C4-2B (cell line): ENCODE measurements around the gene RPH3AL.

Experiments used
- H3K27ac ChIP-seq: fragments of 450-650 bp; 2 replicates; pipeline ENCODE4 v1.5.1; 2017
- ZFX ChIP-seq: fragments of 450-650 bp; IDR thresholded peaks from 2 replicates; pipeline ENCODE4 v1.6.1; 2017
- TF ChIP-seq, protein P1 (sequence below): fragments of 450-650 bp; conservative IDR thresholded peaks from 2 replicates; pipeline ENCODE4 v1.5.1; 2017; ENCODE audit warnings: mild to moderate bottlenecking

The RPH3AL gene

DNA sequence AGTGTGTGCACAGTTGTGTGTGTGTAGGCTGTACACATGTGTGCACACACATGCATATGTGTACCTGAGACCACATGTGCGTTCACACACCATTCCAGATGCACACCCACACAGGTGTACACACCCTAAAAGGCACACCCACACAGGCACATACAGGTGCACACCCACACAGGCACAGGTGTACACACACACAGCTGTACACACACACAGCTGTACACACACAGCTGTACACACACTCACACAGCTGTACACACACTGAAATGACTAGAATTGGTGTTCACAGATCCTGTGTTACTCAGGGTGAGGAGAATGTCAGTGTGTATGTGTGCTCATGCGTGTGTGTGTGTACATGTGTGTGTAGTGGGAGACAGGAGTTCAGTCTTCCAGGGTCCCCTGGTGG is 155.3 kb downstream of the RPH3AL start:
- TF ChIP-seq, protein P1, sequence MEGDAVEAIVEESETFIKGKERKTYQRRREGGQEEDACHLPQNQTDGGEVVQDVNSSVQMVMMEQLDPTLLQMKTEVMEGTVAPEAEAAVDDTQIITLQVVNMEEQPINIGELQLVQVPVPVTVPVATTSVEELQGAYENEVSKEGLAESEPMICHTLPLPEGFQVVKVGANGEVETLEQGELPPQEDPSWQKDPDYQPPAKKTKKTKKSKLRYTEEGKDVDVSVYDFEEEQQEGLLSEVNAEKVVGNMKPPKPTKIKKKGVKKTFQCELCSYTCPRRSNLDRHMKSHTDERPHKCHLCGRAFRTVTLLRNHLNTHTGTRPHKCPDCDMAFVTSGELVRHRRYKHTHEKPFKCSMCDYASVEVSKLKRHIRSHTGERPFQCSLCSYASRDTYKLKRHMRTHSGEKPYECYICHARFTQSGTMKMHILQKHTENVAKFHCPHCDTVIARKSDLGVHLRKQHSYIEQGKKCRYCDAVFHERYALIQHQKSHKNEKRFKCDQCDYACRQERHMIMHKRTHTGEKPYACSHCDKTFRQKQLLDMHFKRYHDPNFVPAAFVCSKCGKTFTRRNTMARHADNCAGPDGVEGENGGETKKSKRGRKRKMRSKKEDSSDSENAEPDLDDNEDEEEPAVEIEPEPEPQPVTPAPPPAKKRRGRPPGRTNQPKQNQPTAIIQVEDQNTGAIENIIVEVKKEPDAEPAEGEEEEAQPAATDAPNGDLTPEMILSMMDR: no peak
- TF ChIP-seq ZFX: no peak
- no peak overlapping the region for H3K27ac ChIP-seq

DNA sequence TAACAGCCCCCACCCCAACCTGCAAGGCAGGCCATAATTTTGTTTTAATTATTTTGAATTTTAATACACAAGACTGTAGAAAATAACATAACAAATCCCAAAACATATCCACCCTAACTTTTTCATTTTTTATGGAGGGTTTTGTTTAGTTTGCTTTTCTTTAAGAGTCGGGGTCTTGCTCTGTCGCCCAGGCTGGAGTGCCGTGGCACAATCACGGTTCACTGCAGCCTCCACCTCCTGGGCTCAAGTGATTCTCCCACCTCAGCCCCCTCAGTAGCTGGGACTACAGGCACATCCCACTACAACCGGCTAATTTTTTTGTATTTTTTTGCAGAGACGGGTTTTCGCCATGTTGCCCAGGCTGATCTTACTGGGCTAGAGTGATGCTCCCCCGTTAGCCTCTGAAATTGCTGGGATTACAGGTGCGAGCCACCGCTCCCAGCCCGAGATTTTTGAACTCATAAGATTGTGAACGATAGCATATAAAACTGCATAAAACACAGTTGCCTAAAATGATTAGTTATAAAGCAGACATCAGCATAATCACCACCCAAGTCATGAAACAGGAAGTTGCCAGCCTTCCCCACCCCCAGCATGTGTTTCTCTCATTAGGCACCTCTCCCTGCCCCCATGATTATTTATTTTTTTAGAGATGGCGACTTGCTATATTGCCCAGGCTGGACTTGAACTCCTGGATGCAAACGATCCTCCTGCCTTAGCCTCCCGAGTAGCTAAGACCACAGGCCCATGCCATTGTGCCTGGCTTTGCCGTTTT is 157.6 kb downstream of the RPH3AL start:
- no peak overlapping the region for H3K27ac ChIP-seq
- TF ChIP-seq, protein P1: no peak
- TF ChIP-seq ZFX: no peak

DNA sequence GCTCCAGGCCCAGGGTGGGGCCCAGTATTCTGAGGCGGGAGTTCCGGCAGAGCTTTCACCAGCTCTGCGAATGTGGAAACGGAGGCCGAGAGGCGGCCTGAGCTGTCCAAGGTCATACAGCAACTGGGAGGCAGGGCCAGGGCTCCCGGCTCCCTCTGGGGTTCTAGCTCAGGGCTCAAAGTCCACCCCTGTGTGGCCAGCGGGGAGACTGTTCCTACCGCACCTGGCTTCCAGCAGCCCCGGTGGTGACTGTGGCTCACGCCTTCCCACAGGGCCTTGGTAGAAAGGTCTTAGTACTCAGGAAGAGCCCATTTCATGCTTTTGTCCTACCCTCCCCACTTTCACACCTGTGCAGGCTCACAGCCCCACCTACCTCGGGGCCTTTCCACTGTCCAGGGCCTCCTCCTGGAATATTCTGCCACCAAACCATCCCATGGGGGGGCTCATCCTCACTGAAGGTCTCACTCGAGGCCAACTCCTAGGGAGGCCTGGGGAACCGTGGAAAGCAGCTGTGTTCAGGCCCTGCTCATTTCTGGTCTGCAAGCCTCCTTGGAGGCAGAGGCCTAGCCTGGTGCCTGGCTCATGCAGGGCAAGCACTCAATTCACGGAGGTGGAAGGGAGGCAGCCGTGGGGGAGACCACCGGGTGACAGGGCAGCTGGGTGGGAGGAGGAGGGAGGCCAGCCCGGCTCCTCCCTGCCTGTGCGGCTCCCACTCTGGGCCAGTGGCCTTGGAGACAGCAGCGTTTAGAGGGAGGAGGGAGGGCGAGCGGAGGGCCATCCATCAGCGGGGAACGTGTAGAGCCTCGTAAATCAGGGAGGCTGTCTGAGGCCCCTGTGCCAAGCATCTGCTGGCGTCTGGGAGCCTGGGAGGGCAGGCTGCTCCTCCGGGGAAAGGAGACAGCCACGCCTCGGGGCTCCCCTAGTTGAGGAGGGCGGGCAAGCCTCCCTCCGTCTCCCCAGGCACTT is 158.5 kb downstream of the RPH3AL start:
- H3K27ac ChIP-seq: no peak overlapping the region
- TF ChIP-seq, protein P1: no peak
- no peak for TF ChIP-seq ZFX

DNA sequence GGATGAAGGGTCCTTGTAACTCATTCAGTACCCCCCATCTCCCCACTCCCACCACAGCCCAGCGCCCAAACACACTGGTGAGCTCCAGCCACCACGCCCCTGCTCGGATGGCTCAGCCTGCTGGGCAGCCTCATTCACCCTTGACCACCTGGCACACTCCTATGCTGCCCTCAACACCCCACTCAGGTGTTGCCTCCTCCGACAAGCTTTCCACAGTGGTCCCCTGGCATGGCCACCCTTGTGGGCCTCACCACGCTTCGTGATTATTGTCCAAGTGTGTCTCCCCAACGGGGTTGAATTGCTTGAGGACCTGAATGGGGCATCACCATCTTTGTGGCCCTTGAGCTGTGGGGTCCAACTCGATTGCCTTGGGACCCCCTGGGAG is 159.2 kb downstream of the RPH3AL start:
- no peak overlapping the region for H3K27ac ChIP-seq
- TF ChIP-seq ZFX: no peak
- TF ChIP-seq, protein P1: no peak

DNA sequence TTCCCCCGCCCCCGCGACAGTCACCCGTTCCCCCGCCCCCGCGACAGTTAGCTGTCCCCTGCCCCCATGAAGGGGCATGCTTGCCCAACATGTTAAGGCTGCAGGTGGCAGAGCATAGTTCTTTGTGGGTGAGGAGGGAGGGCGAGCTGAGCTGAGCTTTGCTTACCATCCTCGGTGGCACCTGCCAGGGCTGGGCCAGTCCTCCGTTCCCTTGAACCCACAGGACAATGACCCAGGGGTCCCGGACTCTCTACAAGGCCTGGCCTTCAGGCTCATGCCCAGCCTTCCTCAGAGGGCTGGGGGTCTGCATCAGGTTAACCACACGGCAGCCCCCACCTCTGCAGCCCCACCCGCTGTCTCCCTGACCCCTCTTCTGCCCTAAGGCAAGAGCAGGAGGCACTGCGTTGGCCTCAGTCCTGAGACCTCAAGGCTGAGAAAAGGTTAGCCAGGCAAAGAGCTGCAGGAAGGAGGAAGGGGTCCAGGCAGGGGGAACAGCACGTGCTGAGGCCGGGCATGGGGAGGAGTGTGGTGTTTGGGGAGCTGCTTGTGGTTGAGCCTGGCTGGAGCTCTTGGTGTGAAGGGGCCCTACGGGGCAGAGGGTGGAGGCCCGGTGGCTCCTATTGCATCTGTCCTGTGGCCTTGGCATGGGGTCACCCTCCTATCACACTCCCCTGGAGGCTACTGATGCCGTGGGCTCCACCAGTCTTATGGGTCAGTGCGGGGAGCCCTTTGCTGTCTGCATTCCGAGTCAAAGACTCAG is 159.8 kb downstream of the RPH3AL start:
- no peak overlapping the region for H3K27ac ChIP-seq
- TF ChIP-seq, protein P1: no peak
- TF ChIP-seq ZFX: no peak

DNA sequence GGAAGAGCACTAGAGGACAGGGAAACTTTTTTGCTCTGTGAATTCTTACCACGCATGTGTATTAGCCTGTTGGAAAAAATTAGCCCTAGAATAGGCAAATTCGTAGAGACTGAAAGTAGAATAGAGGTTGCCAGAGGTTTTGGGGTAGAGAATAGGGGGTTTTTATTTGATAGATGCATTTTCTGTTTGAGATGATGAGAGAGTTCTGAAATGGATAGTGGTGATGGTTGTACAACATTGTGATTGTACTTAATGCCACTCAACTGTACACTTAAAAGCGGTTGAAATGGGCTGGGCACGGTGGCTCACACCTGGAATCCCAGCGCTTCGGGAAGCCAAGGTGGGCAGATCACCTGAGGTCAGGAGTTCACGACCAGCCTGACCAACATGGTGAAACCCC is 163.2 kb downstream of the RPH3AL start:
- no peak for TF ChIP-seq ZFX
- TF ChIP-seq, protein P1: no peak
- H3K27ac ChIP-seq: no peak overlapping the region
